HG02610 (cell line): ENCODE results near the gene ATRIP.
A peak's percentile ranks its signal among the peaks of the same experiment; 100 is the strongest.
"Not testable (repeated sequence)": the region's sequence is repeated elsewhere in the genome, so short reads cannot be mapped to it uniquely, and the experiment has no call there.

ENCODE experiments used
- ATAC-seq: cut with Tn5 transposase; IDR thresholded peaks from one replicate; pipeline ENCODE4 v1.9.1; 2021; ENCODE audit warnings: mild to moderate bottlenecking, moderate library complexity; ENCODE audit not compliant: unreplicated experiment

ATRIP gene

GRCh38 chr3:48446425-48447193 lies at the start of gene ATRIP:
Gene ATRIP (plus strand): TSS chr3:48446737. CDS start chr3:48446846, 109 bp downstream.
- ATAC-seq: peak; percentile 87

GRCh38 chr3:48397767-48398681 lies 48.5 kb upstream of the ATRIP start:
- ATAC-seq: no peak

GRCh38 chr3:48398701-48399386 lies 47.7 kb upstream of the ATRIP start:
- no peak for ATAC-seq

GRCh38 chr3:48399387-48400172 lies 47.0 kb upstream of the ATRIP start:
- ATAC-seq: no peak

GRCh38 chr3:48400824-48401433 lies 45.6 kb upstream of the ATRIP start:
- peak; percentile 49 for ATAC-seq

- ATAC-seq: not testable (repeated sequence)
These were observed 45.1 kb upstream of the ATRIP start for GRCh38 chr3:48401434-48401901.

GRCh38 chr3:48402281-48402732 lies 44.2 kb upstream of the ATRIP start:
- no peak for ATAC-seq

- no peak for ATAC-seq
These were observed 43.6 kb upstream of the ATRIP start for GRCh38 chr3:48402907-48403306.

- ATAC-seq: no peak
These were observed 42.8 kb upstream of the ATRIP start for GRCh38 chr3:48403533-48404439.

- ATAC-seq: no peak
These were observed 41.8 kb upstream of the ATRIP start for GRCh38 chr3:48404440-48405342.

- ATAC-seq: no peak
These were observed 41.1 kb upstream of the ATRIP start for GRCh38 chr3:48405343-48405881.

GRCh38 chr3:48405971-48406370 lies 40.6 kb upstream of the ATRIP start:
- ATAC-seq: no peak

- no peak for ATAC-seq
These were observed 39.8 kb upstream of the ATRIP start for GRCh38 chr3:48406443-48407431.

- no peak for ATAC-seq
These were observed 38.9 kb upstream of the ATRIP start for GRCh38 chr3:48407542-48408099.

GRCh38 chr3:48408823-48409281 lies 37.7 kb upstream of the ATRIP start:
- no peak for ATAC-seq
